CD4-positive, alpha-beta T cell treated with Interferon alpha-2 for 1 hour (primary cell): Measurements from ENCODE around the gene TLCD4.
"Not testable (repeated sequence)": the region's sequence is repeated elsewhere in the genome, so short reads cannot be mapped to it uniquely, and the experiment has no call there.

ENCODE experiments used
- DNase-seq, 2 donors: peaks; one replicate each; pipeline ENCODE4 v3.0.0-alpha.2; 2020 to 2022

The TLCD4 gene, protein sequence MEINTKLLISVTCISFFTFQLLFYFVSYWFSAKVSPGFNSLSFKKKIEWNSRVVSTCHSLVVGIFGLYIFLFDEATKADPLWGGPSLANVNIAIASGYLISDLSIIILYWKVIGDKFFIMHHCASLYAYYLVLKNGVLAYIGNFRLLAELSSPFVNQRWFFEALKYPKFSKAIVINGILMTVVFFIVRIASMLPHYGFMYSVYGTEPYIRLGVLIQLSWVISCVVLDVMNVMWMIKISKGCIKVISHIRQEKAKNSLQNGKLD

DNA sequence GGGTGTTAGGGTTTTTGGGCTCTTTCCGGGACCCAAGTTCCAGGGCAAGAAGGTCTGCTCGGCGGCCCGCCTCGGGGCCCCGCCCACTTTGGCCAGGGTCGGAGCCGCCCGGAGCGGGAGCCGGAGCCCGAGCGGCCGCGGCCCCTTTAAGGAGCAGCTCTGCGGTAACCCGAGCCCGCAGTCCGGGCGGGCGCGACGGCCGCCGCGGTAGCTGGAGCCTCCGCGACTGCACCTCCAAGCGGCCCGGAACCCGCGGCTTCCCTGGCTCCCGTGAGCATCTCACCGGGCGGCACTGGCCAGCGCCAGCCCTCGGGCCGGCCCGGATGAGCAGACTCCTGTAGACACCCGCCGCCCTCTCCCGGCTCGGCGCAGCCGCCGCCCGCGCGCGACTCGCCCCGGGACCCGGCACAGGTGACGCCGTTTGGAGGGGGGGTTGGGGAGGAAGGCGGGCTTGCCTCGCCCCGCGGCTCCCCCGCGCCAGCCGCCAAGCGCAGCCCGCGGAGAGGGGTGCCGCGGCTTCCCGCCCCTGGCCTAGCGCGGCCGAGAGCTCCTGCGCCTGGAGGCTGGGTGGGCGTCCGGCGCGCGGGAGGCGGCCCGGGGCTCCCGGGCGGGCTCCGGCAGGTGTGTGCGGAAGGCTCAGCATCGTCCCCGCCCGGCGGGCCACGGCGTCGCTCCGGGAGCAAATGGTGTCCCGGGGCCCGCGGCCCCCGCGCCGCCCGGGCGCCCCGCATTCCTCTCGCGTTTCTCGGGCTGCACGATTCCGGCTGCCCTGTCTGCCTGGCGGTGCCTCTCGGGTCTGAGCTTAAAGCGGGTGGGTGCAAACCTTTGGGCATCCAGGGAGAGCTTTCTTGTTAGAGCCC lies at the start of gene TLCD4:
TSS of gene TLCD4 (plus strand) at position 149 of the 860 bp plus-strand sequence. CDS start 26,547 bp downstream, outside the sequence.
- DNase-seq: peak in 1 of 2 donors; percentile 31

DNA sequence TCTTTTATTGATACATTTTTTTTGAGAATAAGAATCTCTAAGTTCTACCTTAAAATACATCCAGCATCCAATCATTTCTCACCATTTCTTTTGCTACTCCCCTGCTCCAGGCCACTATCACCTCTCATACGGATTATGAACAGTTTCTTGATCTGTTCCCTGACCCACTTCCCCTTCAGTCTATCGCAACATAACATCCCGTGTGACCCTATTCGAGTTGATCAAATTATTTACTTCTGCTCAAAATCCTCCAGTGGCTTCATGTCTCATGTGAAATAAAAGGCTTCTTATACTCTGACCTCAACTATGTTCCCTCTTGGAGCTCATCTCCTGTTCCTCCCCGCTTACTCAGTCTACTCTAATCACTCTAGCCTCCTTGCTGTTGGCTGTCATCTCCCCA lies 49.6 kb upstream of the TLCD4 start:
- DNase-seq: no peak

DNA sequence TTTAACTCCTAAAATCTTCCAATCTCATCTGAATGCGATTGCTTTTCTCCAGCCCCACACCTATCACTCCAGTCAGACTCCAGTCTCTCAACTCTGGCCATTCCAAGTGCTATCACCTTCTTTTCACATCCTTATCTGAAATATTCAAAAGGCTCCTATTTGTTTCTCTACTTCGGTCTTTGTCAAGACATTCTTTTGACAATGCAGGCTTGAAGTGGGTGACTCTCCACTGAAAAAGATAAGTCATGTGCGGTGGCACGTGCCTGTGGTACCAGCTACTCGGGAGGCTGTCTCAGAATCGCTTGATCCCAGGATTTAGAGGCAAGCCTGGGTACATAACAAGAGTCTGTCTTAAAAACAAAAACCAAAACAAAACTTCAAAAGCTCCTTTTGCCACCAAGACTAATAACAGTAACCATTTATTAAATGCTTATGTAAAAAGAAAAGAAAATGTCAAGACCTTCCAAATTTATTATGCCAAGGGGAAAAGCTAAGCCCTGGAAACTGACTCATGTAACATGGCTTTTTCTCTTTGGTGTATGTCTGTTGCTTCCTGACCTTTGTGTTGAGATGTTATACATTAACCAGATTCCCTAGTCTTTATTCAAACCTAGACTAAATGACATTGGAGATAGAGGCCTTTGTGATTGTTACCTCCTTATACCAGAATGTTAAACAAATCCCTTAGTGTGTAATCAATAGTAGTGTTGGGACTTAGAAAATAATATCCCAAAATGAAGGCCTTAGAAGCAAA lies 48.0 kb upstream of the TLCD4 start:
- DNase-seq: no peak

DNA sequence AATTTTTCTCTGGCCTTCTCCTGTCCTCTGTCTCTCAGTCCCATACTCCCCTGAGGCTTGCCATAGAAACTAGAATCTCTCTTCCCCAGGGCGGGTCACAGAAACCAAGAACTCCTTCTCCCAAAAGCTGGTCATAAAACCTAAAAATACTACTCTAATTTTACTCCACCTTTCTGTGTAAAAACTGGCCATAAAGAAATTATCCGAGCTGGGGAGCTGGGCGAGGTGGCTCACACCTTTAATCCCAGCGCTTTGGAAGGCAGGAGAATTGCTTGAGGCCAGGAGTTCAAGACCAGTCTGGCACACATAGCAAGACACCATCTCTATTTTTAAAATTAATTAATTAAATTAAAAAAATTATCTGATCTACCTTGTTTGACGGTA lies 47.5 kb upstream of the TLCD4 start:
- DNase-seq: no peak

DNA sequence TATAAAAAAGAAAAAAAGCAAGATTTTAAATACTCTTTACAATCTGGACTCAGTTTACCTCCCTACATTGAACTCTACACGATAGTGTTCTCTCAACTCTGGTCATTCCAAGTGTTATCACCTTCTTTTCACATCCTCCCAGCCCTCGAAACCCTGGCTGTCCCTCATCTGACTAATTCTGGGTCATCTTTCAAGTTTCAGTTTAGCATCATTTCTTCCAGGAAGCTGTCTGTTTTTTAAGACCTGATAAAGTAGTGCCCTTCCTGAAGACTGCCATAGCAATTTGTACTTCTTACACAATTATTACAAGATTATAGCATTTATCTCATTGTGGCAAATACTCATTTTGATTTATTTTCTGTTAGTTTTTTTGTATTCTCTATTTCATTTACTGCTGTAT lies 45.6 kb upstream of the TLCD4 start:
- no peak for DNase-seq

DNA sequence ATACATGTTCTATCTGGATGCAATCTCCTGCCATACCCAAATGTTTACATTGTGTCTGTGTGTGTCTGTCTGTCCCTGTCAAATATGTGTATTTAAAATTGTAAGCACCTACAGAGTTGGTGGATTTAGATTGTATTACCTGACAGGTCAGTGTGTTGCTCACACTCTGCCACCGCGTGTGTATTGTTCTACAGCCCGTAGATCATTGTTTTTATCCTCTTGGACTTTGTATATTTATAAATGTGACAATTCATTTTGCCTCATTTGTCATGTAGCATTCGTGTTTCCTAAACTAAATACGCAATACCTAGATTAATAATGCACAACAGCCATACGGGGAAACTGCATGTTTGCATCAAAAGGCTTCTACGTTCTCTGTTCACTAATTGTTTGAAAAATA lies 45.0 kb upstream of the TLCD4 start:
- no peak for DNase-seq

DNA sequence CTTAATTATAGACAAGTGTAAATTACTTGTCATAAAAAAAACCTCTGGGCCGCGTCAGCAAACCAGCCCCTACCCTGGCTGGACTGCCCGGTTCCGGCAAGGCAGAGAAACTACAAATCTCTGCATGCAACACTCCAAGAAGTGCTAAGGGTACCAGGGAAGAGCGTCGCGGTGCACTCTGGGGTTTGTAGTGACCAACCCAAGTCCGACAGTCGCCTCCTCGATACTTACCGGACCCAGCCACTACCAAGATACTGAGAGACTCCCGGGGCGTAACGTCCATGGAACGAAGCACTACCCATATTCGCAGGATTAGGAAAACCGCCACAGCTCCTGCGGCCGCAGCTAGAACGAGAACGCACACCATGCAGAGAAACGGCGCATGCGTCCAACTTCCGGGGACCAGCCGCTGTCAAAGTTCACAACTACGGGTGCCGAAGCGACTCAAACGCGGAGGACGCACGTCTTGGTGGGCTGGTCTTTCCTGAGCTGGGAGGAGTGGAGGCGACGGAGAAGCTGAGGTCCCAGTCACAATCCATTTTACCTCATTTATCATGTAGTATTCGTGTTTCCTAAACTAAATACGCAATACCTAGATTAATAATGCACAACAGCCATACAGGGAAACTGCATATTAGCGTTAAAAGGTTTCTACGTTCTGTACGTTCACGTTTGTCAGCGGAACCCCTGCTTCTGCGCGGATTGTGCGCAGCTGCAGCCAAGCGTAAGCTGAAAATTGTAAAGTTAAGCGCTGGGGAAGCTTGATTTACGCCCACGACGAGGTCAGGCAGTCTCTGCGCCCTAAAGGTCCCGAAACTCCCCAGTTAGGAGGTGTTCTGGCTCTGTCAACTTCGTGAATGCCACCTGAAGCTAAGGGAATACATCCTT lies 44.4 kb upstream of the TLCD4 start, which contains the start of gene ALG14:
TSS of gene ALG14 (minus strand) at position 420 of the 888 bp plus-strand sequence. CDS start at position 367, 53 bp downstream.
- DNase-seq: peak; percentile 89 to 93

DNA sequence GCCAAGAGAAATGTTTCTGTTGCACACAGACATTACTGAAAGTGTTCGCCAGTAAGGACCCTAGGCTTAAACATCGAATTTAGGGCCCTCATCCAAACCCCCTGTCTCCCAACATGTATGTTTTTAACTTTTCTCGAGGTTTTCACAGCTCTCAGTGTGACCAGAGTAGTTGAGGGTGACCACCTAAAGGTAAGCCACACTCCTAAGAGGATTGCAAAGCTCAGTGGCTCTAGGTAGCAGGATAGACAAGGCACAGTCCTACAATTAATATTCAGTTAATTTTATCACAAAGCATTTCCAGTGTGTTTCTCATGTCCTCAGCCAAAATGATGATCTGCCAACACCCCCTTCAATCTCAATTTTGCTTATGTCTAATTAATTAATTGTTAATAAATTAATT lies 43.7 kb upstream of the TLCD4 start:
- DNase-seq: peak in 1 of 2 donors; percentile 1

DNA sequence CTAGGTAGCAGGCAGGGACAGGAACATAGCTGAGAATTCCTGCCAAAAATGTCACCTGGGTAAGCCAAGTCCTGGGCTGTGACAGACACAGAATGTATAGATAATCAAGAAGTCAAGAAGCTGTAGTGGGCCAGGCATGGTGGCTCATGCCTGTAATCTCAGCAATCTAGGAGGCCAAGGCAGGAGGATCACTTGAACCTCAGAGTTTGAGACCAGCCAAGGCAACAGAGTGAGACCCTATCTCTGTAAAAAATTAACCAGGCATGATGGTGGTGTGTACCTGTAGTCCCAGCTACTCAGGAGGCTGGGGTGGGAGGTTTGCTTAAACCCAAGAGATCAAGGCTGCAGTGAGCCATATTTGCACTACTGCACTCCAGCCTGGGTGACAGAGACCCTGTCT lies 41.1 kb upstream of the TLCD4 start:
- no peak for DNase-seq

DNA sequence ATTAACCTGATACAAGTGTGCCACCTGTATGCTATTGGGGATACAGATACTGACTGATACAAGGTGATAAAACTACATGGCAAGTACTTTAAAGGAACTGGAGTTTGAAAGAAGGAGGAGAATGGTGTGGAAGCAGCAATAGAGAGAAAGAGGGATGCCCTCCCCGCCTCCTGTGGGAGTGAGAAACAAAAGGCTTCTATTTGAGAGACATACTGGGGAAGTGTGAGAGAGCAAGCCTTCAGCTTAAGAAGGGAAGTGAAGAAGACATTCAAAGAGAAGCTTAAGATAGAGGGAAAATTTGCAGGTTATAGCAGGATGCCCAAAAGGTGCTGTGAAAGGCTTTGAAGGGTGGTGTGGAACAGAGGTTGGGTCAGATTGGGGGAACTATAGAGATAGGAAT lies 36.7 kb upstream of the TLCD4 start:
- DNase-seq: no peak

DNA sequence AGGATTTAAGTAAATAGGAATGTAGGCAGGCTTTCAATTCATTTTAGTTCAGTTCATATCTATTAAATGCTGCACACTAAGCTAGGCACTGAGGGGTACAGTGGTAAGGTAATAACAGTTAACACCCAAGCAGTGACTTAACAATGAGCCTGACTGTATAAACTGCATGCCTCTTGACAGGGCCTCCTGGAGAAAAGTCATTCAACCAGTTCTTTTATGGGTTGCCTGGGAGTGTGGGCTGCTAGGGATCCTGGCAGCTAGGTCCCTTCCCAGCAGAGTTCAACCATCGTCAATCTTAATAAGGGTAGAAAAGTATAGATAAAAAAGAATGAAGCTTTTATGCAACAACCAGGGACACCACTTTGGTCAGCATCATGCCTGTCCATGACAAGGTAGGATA lies 36.3 kb upstream of the TLCD4 start:
- DNase-seq: no peak

DNA sequence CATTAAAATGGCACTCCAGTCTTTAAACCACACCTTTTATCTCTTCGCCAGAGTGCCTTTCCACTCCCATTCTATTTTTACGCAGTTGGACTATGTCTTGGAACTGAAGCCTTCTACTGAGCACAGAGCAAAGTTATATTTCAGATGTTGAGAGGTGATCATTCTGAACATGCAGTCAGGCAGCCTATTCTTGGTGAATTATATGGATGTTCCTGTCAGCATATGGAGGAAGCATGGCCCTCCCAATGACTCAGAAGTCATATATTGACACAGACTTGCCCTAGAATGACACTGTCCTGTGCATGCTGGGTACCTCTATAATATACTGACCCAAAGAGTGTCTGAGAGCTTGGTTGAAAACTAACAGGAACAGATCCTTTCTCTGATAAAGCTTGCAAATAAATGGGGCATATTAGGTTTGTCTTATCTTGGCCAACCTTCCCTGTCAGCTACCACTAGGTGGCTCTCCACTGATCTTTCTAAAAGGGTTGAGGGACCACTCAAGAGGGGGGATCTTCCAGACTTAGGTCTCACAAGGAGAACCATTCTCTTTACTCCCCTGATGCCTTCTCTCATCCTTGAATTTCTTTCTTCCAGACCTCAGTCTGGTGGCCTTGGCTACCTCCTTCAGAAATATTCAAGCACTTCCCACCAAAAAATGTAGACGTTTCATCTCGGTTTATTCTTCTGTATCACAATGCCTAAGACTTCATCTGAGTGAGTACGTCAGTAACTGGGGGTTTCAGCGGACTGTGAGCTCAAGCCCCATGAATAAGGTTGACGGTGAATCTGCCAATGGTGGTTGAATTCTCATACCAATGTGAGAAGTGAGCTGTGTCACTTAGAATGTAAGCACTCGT lies 32.6 kb upstream of the TLCD4 start:
- DNase-seq: peak; percentile 9 to 38

DNA sequence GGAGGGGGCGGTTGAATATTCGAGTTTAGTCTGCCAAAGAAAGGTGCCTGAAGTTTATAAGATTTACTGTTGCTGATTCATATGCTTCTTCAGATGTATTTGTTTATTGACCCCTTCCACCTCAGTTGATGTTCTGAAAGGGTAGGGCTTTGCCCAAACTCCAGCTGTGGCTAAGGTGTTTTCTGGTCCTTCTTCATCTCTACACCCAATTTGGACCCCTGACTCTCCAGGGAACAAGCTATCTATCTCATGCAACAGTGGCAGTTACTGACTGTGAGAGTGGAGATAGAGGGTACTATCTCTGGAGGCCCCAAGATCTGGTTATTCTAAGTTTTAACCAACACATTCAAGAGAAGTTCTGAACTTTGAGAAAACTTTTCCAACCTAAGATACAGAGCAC lies 31.8 kb upstream of the TLCD4 start:
- no peak for DNase-seq

DNA sequence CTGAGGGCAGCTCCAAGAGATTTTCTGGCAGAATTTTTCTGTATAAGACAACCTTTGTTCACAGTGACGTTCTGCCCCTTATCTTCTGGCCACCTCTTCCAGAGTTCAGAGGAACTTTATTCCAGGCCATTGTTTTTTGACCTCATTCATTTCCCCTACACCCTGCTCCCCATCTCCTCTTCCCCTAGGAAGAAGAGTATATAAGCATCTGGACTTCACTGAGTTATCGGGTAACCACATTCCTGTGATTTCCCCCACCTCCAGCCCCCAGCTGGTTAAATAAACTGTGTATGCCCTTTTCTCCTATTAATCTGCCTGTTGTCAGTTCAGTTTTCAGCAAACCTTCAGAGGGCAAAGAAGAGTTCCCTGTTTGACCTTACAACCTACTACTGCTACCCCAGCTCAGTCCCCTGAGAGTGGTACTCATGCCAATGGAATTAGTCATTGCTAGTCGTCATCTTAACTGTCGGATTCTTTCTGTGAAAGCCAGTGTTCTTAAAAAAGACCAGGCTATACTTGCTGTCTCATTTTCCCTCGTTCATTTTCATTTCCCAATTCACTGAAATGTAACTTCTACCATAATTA lies 30.1 kb upstream of the TLCD4 start:
- DNase-seq: no peak

DNA sequence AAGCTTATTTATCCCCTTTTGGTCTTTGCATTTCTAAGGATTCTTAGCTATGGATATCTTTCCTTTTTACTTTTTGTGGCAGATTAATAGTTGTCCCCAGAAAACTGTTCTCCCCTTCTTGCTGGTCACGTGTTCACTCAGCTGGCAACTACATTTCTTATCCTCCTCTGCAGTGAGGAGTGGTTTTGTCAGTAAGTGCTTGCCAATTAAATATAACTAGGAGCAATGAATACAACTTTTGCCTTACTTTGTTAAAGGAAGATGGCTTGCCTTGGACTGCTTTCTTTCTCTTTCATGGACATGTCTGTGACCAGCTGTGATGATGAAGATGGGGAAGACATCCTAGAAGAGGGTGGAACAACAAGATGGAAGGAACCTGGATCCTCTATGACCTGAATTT lies 28.9 kb upstream of the TLCD4 start:
- DNase-seq: no peak

DNA sequence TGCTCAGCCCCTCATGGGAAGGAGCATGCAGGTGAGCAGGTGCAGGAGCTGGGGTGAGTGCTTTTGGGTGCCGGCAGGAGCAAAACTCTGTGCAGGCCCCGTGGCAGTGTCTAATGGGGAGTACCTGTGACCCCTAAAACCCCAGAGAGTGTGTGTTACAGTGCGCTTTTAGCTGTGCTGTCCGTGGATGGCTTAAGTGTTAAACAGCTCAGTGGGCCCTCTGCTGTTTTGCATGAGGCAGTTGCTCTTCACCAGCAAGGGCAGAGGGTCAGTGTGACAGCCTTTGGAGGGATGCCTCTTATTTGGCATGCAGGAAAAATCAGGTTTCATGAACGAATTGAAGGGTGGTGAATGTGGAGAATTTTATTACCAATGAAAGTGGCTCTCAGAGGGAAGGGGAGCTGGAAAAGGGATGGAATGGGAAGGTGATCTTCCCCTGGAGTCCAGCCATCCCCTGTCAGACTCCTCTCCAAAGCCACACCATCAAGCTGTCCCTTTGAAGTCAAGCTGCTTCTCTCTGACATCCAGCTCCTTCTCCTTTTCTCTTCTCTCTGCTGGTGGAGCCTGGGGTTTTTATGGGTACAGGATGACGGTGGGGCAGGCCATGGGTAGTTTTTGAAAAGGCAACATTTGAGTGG lies 27.4 kb upstream of the TLCD4 start:
- no peak for DNase-seq

DNA sequence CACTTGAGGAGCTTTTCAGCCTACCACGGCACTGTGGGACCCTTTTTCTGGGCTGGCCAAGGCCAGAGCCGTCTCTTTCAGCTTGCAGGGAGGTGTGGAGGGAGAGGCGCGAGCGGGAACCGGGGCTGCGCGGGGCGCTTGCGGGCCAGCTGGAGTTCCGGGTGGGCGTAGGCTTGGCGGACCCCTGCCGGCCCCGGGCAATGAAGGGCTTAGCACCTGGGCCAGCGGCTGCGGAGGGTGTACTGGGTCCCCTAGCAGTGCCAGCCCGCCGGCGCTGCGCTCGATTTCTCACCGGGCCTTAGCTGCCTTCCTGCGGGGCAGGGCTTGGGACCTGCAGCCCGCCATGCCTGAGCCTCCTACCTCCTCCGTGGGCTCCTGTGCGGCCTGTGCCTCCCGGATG lies 25.9 kb upstream of the TLCD4 start:
- not testable (repeated sequence) for DNase-seq

DNA sequence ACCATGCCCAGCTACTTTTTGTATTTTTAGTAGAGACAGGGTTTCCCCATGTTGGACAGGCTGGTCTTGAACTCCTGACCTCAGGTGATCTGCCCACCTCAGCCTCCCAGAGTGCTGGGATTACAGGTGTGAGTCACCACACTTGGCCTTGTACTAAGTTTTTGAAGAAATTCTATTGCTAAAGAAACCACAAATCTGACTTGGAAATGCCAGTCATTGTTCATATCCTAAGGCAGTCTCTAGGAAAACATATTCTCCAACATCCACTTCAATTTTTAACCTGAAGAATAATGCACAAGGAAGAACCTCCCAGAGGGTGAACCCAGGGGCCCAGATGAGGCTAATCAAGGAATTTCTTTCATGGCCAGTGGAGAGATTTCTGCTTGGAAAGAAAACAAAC lies 24.3 kb upstream of the TLCD4 start:
- not testable (repeated sequence) for DNase-seq

DNA sequence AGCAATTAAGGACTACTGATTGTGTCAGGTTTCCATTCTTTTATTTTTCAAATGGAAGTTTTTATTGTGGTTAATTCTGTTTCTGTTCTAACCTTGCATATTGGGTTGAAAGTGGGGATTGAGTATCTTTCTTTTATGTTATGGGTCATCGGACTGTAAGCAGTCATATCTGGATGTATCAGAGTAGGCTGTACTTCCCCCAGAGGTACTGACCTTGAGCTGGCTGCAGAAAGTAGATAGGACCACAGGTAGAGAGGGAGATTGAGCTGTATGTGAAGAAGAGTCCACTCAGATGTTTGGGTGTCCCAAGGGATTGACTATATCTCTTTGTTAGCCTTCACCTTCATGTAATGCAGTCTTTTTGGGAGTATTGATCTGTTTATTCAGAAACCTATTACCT lies 23.9 kb upstream of the TLCD4 start:
- no peak for DNase-seq

DNA sequence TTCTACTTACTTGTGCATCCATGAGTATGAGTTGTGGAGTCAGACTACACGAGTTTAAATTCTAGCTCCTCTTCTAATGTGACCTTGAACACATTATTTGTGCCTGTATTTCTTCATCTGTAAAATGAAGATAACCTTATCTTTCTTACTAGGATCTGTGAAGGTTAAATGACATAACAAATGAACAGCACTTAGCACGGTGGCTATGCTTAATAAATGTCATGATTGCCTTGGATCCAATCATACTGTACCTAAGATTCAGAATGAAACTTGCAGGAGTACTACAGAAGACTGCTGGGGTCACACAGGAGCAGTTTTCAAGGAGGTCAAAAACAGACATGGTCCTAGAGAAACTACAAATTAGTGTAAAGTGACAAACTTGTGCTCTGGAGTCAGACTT lies 22.2 kb upstream of the TLCD4 start:
- DNase-seq: no peak

DNA sequence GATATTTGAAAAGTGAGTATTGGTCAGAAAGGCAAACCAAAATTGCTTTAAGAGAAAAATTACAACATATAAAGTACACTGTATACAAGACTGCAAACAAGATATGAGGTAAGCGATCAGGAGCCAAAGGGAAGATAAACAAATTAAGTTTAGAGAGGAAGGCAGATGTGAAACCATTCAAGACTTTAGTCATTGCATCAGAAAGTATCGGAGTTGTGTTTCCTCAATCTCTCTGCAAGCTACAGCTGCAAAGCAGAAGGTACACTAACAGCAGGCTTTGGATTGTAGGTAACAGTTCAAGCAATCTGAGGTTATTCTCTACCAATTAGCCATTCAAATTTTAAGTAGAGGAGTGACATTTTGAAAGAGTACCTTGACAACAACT lies 21.3 kb upstream of the TLCD4 start:
- DNase-seq: no peak
